ENCODE results near the gene CREG2.

- TF ChIP-seq CTCF (IDR thresholded peaks at IDR 0.05) = peak in 3 of 4 experiments; percentile 46 to 69 (median 62)
- no peak for TF ChIP-seq POLR2AphosphoS5 (IDR thresholded peaks at IDR 0.05)
- TF ChIP-seq POLR2A (IDR thresholded peaks at IDR 0.05) = no peak
Measured at GRCh38 chr2:101419096-101419663, 31.9 kb upstream of the CREG2 start.

Data from sigmoid colon (tissue), 4 donors.